Common myeloid progenitor, CD34-positive (primary cell): ENCODE results near the gene TRPV6.

ENCODE experiments used
- CTCF ChIA-PET: fragments of 350-600 bp; sonication (Branson Sonifier 250); formaldehyde crosslinking; loops from one replicate; lab custom pipeline; 2021; ENCODE audit warnings: antibody characterized with exemption; lab: Charles Lee
- POLR2A ChIA-PET: fragments of 350-600 bp; sonication (Branson Sonifier 250); formaldehyde crosslinking; loops from one replicate; lab custom pipeline; 2021; ENCODE audit warnings: antibody characterized with exemption; lab: Charles Lee
- DNase-seq, 3 donors: peaks; one replicate each; pipeline versions ENCODE4 v3.0.0 to v3.0.0-alpha.2; 2013
- H3K27ac ChIP-seq, 2 experiments: 1 replicate in 1 of 2; 2 replicates in 1 of 2; pipeline ENCODE4 v1.7.0; 2013; ENCODE audit warnings: inconsistent platforms in 2 of 2, low read length in 2 of 2, mild to moderate bottlenecking in 2 of 2, low read depth in 1 of 2, moderate library complexity in 1 of 2; ENCODE audit not compliant: severe bottlenecking in 2 of 2, insufficient read depth in 1 of 2, poor library complexity in 1 of 2
- H3K27me3 ChIP-seq, 5 experiments: replicated peaks in 2 of 5; 1 replicate in 3 of 5; 2 replicates in 2 of 5; pipeline versions ENCODE4 v1.6.1 to v1.7.0; 2013; ENCODE audit warnings: low read length in 4 of 5, mild to moderate bottlenecking in 2 of 5, moderate library complexity in 2 of 5, inconsistent platforms in 1 of 5; ENCODE audit not compliant: insufficient read depth in 5 of 5, control insufficient read depth in 4 of 5
- H3K36me3 ChIP-seq, 4 experiments: 1 replicate in 2 of 4; 2 replicates in 2 of 4; pipeline versions ENCODE4 v1.6.1 to v1.7.0; 2013; ENCODE audit warnings: low read length in 3 of 4, control low read depth in 1 of 4, mild to moderate bottlenecking in 1 of 4; ENCODE audit not compliant: control insufficient read depth in 4 of 4, insufficient read depth in 4 of 4
- H3K4me1 ChIP-seq, 4 experiments: 1 replicate in 3 of 4; 2 replicates in 1 of 4; pipeline versions ENCODE4 v1.6.1 to v1.7.1; 2013; ENCODE audit warnings: low read length in 3 of 4, mild to moderate bottlenecking in 3 of 4, control low read depth in 1 of 4, inconsistent platforms in 1 of 4, moderate library complexity in 1 of 4; ENCODE audit not compliant: control insufficient read depth in 4 of 4, insufficient read depth in 4 of 4; ENCODE audit errors: control extremely low read depth in 1 of 4
- H3K4me3 ChIP-seq, 7 experiments: 1 replicate in 4 of 7; 2 replicates in 3 of 7; pipeline versions ENCODE4 v1.5.1 to v1.7.0; 2013; ENCODE audit warnings: mild to moderate bottlenecking in 7 of 7, low read length in 6 of 7, moderate library complexity in 6 of 7, inconsistent platforms in 2 of 7, low read depth in 2 of 7, control low read depth in 1 of 7; ENCODE audit not compliant: insufficient read depth in 4 of 7, control insufficient read depth in 1 of 7; ENCODE audit errors: extremely low read depth in 1 of 7
- H3K9me3 ChIP-seq, 5 experiments: 1 replicate in 4 of 5; 2 replicates in 1 of 5; pipeline versions ENCODE4 v1.6.1 to v1.7.1; 2013; ENCODE audit warnings: low read length in 4 of 5, mild to moderate bottlenecking in 2 of 5, inconsistent platforms in 1 of 5, low read depth in 1 of 5, moderate library complexity in 1 of 5; ENCODE audit not compliant: control insufficient read depth in 4 of 5, insufficient read depth in 2 of 5; ENCODE audit errors: control extremely low read depth in 1 of 5
- WGBS: methylation state at CpG from one replicate; pipeline ENCODE4 v1.1.5; 2013; ENCODE audit not compliant: insufficient coverage; 5-methylcytosine and 5-hydroxymethylcytosine counted together

TRPV6 gene

DNA sequence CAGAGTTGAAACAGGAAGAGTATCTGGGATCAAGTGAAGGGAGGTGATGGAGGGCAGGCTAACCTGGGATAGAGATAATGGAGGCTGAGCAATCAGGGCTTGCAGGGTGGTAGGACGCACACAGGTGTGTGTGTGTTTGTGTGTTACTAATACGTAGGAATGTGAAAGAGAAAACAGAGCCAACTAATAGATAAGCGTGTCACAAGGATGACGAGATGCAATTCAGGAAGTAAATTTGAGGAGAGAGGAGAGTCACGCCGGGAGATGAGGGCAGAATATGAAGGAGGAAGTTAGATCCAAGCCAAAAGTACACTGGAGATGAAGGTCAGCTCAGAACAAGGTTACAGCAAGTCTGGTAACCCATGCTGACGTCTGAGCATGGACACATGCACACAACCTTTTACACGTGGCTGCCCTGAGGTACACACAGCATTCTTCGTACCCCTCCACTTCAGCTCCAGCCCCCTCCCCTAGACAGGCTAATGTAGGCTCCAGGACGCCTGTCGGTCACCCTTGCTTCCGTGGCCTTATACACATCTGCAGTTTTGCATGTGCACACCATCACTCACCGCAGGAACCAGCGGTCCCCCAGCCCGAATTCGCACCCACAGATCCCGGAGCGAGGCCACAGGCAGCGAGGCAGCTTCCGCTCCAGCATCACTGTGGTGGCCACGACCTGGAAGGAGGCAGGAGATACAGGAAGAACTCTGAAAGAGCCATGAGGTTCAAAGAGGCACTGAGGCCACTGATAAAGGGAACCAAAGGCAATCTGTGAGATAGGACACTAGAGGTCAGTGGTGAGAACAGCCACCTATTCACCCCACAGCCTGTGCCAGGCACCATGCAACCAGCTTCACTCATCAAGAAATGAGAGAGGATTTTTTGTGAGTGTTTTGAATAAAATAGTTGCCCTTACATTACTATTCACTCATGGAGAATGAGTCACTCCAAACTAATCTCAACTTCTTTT lies 23.7 kb upstream of the TRPV6 start:
- ChIA-PET POLR2A (no interaction called here), CTCF (interaction anchor here (1.2 to 2.5 kb wide), 13 partner anchors 8 to 309 kb away, joined by 3 to 12 read pairs (median 6); partner anchors contain the start of gene TRPV5)
- 70% methylated on average over 21 of the region's 21 CpGs for WGBS

DNA sequence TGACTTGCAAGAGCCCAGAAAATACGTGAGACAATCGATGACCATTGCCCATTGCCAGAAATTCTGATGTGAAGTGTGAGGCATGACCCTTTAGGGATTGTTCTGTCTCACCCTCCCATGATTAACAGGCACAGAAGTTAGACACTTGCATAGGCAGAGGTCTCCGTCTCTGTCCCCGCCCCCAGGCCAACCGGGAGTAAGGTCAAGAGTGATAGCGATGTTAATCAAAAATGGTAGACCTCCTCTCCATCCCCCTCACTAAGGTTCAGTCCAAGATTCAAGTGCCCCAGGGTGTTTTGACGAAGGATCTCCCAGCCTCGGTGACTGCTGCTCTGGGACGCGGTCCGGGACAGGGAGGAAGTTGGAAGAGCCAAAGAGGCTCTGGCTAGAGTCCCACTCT lies 22.7 kb upstream of the TRPV6 start:
- CTCF ChIA-PET = interaction anchor here (0.9 kb wide), 1 partner anchor 94 kb away, joined by 3 read pairs; no protein-coding TSS in a partner anchor
- H3K27ac ChIP-seq = no peak overlapping the region
- H3K9me3 ChIP-seq = peaks cover 0 to 13% (median 3%) of the 10 kb centered on the region in 5 experiments
- peaks cover 0 to 2% (median 0%) of the 10 kb centered on the region in 5 experiments for H3K27me3 ChIP-seq
- DNase-seq = no peak
- no peaks in the 10 kb centered on the region for H3K36me3 ChIP-seq
- WGBS = 96% methylated on average over 9 of the region's 11 CpGs
- H3K4me1 ChIP-seq = peaks cover 0 to 2% (median 0%) of the 10 kb centered on the region in 4 experiments
- no peak overlapping the region for H3K4me3 ChIP-seq
- POLR2A ChIA-PET = no interaction called here

More for the DNA sequence above, 23.7 kb upstream of the TRPV6 start:
- Histone ChIP-seq H3K27ac (no peak overlapping the region), H3K4me3 (no peak overlapping the region), H3K4me1 (peaks cover 0 to 2% (median under 1%) of the 10 kb centered on the region in 4 experiments), H3K27me3 (peaks cover 0 to 2% (median 0%) of the 10 kb centered on the region in 5 experiments), H3K9me3 (peaks cover 0 to 10% (median 3%) of the 10 kb centered on the region in 5 experiments), H3K36me3 (no peaks in the 10 kb centered on the region)
- peak; percentile 21 to 52 (median 51) for DNase-seq

DNA sequence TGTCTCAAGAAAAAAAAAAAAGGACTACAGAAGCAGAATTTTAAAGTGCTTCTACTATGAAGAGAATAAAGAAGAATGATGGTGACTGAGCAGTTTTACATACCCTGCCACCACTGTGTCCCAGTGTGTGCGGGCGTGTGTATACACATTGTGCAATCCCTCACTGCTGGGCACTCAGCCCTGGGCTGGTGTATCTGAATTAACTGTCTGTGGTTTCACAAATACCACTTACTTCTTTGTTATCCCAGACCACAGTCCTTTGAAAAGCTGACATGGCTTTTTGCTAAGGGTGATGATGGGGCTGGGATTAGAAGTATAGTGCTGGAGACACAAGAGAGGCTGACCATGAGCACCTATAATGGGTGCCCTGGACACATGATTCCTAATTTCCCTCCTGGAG lies 21.1 kb upstream of the TRPV6 start:
- Histone ChIP-seq H3K36me3 (no peaks in the 10 kb centered on the region), H3K27ac (no peak overlapping the region), H3K27me3 (no peaks in the 10 kb centered on the region), H3K4me1 (peaks cover 0 to 2% (median 0%) of the 10 kb centered on the region in 4 experiments), H3K4me3 (no peak overlapping the region), H3K9me3 (peaks cover 0 to 13% (median 3%) of the 10 kb centered on the region in 5 experiments)
- ChIA-PET POLR2A (no interaction called here), CTCF (interaction anchor here (1.2 to 1.4 kb wide), 3 partner anchors 12 to 309 kb away, joined by 3 to 4 read pairs (median 3); no protein-coding TSS in a partner anchor)
- DNase-seq = no peak
- no CpG with 5 or more reads among the region's 2 CpGs for WGBS

DNA sequence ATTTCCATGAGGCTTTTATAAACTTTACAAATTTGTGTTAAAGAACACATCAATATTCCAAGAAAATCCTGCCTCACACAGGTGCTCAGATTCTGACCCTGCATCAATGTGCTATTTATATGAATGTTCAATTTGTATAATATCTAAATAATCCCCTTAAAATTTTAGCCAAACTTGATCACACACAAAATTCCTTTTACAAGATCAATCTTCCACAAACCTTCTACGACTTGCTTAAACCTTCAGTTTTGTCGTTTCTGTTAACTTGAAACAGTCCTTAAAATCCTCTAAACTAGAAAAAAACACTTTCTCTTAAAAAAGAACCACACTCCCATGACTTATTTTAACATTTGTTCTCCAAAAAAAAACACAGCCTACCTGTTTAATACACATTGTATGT lies 20.2 kb upstream of the TRPV6 start:
- H3K27ac ChIP-seq = no peak overlapping the region
- no peaks in the 10 kb centered on the region for H3K36me3 ChIP-seq
- DNase-seq = no peak
- H3K4me3 ChIP-seq = no peak overlapping the region
- peaks cover 0 to 2% (median 0%) of the 10 kb centered on the region in 4 experiments for H3K4me1 ChIP-seq
- 93% methylated on average over 2 of the region's 2 CpGs for WGBS
- peaks cover 0 to 13% (median 3%) of the 10 kb centered on the region in 5 experiments for H3K9me3 ChIP-seq
- POLR2A ChIA-PET = no interaction called here
- CTCF ChIA-PET = no interaction called here
- no peaks in the 10 kb centered on the region for H3K27me3 ChIP-seq

DNA sequence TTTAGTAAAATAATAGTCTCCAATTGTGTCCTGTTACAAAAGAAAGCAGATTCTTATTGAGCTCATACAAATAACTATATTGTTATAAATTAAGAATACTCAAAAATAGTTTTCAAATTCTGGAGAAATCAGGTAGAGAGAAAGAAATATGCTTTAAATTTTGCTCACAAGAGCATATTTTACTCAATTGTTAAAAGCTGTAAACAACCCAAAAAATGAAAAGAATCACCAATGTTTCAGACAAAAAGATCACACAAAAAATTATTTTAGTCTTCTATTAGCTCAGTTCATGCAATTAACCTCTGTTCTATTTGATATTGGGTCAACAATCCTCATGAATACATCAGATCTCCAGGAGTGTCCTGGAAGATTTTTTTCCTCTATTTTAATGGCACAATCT lies 18.6 kb upstream of the TRPV6 start:
- POLR2A ChIA-PET = no interaction called here
- no peak overlapping the region for H3K27ac ChIP-seq
- H3K4me3 ChIP-seq = no peak overlapping the region
- H3K36me3 ChIP-seq = no peaks in the 10 kb centered on the region
- H3K4me1 ChIP-seq = peaks cover 0 to under 1% (median 0%) of the 10 kb centered on the region in 4 experiments
- no peak for DNase-seq
- CTCF ChIA-PET = interaction anchor here (0.7 to 1.3 kb wide), 2 partner anchors 11 to 98 kb away, joined by 3 to 5 read pairs; no protein-coding TSS in a partner anchor
- H3K27me3 ChIP-seq = no peaks in the 10 kb centered on the region
- H3K9me3 ChIP-seq = peaks cover 0 to 13% (median 3%) of the 10 kb centered on the region in 5 experiments

DNA sequence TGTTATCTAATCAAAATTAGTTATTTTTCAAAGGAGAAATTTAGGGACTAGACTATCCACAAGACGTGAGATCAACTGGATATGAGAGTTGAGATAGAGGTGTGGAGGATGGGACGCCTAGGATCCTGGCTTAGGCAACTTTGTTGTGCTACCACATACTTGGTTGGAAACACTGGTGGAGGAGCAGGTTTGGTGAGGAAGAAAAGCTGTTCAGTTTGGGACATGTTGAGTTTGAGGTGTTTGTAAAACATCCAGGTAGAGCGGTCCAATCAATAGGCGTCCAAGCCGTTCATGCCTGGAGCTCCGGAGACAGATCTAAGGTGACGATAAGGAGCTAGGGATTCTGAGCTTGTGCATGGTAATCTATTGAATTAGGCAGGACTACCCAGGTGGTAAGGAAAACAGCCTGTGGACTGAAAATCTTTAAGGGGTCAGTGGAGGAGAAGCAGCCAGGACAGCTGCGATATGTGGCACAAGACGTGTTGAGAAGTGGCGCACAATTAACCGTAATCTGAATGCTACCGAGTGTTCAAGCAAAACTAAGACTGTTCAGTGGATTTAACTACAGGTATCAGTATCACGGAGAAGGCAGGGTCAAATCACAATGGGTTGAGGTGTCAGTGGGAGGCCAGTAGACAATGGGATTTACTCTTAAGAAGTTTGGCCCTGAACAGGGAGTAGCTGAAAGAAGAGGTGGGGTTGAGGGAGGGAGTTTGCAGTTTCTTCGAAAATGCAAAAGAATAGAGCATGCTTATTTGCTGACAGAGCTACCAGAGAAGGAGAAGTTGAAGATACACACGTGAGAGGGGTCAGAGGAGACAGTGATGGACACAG lies 16.1 kb upstream of the TRPV6 start:
- no peaks in the 10 kb centered on the region for H3K36me3 ChIP-seq
- H3K27ac ChIP-seq = no peak overlapping the region
- POLR2A ChIA-PET = interaction anchor here (1.1 kb wide), 1 partner anchor 29 kb away, joined by 3 read pairs; no protein-coding TSS in a partner anchor
- CTCF ChIA-PET = interaction anchor here (1.1 to 2.1 kb wide), 4 partner anchors 9 to 100 kb away, joined by 3 to 8 read pairs (median 4); no protein-coding TSS in a partner anchor
- no peak for DNase-seq
- no peaks in the 10 kb centered on the region for H3K27me3 ChIP-seq
- no peaks in the 10 kb centered on the region for H3K4me1 ChIP-seq
- WGBS = 89% methylated on average over 15 of the region's 15 CpGs
- H3K9me3 ChIP-seq = peaks cover 0 to 13% (median 3%) of the 10 kb centered on the region in 5 experiments
- H3K4me3 ChIP-seq = no peak overlapping the region
